ENCODE data around the gene TEX29. TPM values are rescaled to one million over a fixed set of nuclear protein-coding genes. Genes with fewer than 3 reads are reported as not detected.
A peak's percentile ranks its signal among the peaks of the same experiment; 100 is the strongest.

TEX29 gene
- total RNA-seq, 1 experiment from 2014 or later: 0.68 TPM

DNA sequence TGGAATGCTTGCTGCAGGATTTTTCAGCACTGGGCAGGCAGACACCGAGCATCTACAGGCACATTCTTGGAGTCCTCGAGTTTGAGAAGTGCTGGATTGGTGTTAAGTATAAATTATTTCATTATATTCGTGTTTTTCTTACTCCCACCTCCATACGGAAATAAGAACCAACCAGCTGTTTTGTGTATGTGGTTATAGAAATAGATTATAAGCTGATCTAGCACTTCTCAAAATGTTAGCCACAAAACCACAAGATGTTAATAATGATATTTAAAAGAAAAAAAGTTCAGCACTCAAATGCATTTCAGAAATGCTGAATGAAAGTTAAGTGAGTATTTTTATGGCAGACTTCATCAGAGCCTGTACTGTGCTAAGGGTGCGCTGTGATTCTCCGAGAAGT is 24.0 kb upstream of the TEX29 start (continued):
- no peak for TF ChIP-seq FOXP4 (CRISPR knock-in tag; IDR thresholded peaks at IDR 0.05)

DNA sequence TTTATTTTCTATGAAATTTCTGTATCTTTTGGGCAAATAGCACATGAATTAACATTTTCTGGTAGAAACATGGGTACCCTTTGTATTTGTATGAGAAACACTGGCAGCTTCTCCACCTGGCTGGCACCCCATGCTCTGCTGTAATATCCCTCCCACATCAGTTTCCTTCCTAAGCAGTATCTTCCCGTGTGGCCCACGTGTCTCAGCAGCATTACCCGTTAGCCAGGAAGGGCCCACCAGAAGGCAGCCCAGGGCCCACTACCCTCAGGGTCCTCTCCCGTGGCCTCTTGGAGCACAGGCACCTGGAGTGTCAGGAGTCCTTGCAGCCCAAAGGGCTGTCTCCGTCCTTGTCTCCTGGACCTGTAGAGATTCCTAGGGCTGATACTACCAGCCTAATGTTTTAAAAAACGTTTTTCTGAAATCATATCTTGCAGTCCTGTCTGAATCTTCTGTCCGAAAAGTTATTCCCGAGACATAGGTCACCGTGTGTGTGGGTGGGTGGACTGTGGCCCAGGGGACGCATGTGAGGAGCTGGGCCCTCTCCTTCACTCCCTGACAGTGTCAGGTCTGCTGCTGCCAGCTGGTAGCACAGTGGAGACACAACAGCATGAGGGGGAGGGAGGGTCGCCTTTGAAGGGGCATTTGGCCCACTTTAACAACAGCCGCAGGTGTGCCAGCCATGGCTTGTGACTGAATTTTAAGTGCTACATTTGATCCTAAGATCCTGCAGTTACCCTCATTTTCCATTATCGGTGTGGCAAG is 22.0 kb upstream of the TEX29 start:
- no peak for ATAC-seq
- Mint-ChIP-seq H3K4me1 (no peaks in the 10 kb centered on the region), H3K4me3 (no peak overlapping the region), H3K36me3 (peaks cover 31% of the 10 kb centered on the region), H3K27ac (0 out of 2 replicates have a peak overlapping the region, but pooled peaks have one; percentile 42), H3K27me3 (ENCODE audit: low read depth) (no peaks in the 10 kb centered on the region), H3K9me3 (no peaks in the 10 kb centered on the region)
- no peak for TF ChIP-seq ZNF138 (CRISPR knock-in tag; conservative IDR thresholded peaks at IDR 0.05)
- no peak for TF ChIP-seq NR2C2 (CRISPR knock-in tag; IDR thresholded peaks at IDR 0.05)
- TF ChIP-seq ZBTB43 (CRISPR knock-in tag; IDR thresholded peaks at IDR 0.05): no peak
- TF ChIP-seq ZNF317 (CRISPR knock-in tag; IDR thresholded peaks at IDR 0.05; ENCODE audit: borderline replicate concordance, low read depth): no peak
- TF ChIP-seq ZNF219 (CRISPR knock-in tag; IDR thresholded peaks at IDR 0.05; ENCODE audit: borderline replicate concordance): no peak
- TF ChIP-seq FOXK1 (CRISPR knock-in tag; IDR thresholded peaks at IDR 0.05): no peak
- TF ChIP-seq PRRX2 (CRISPR knock-in tag; IDR thresholded peaks at IDR 0.05): no peak
- TF ChIP-seq JAZF1 (CRISPR knock-in tag; IDR thresholded peaks at IDR 0.05): no peak
- TF ChIP-seq GTF2I (CRISPR knock-in tag; conservative IDR thresholded peaks at IDR 0.05): no peak
- DNase-seq (ENCODE audit: low spot score): no peak
- POLR2A ChIA-PET: no interaction called here
- CTCF ChIA-PET: interaction anchor here (0.6 kb wide), 1 partner anchor 171 kb away, joined by 3 read pairs; no protein-coding TSS in a partner anchor

DNA sequence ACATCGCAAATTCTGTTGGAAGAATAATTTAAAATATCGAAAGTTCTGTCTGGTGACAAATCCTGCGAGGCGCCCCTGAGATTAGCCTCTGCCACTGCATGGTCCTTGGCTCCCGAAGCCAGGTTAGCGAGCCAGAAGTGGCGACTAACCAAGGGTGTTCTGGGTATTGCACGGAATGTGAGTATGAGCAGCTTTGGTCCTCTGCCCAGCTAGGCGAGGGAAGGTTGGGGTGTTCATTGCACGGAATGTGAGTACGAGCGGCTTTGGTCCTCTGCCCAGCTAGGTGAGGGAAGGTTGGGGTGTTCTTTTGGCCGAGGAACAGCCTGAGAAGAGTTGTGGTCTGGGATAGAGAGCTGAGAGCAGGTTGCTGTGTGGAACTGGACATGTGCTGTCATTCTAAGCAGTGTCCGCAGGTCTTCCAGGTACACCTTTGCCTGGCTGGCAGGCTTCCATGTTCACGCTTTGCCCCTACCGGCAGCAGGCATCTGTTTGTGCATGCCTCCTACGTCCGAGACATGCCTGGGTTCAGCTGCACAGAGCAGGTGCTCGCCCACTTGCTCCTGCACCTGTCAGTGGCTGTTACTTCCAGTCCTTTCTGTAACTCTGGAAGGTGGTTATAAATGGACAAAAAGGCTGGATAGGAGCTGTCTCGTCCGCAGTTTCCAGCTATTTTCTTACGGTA is 18.3 kb upstream of the TEX29 start:
- TF ChIP-seq TEAD1 (CRISPR knock-in tag; IDR thresholded peaks at IDR 0.05) (no peak), RELA (CRISPR knock-in tag; IDR thresholded peaks at IDR 0.05; ENCODE audit: borderline replicate concordance) (no peak), SMAD4 (CRISPR knock-in tag; IDR thresholded peaks at IDR 0.05) (no peak), MAX (CRISPR knock-in tag; IDR thresholded peaks at IDR 0.05) (no peak), ZNF232 (CRISPR knock-in tag; IDR thresholded peaks at IDR 0.05) (no peak), ZNF423 (CRISPR knock-in tag; IDR thresholded peaks at IDR 0.05) (no peak)
- no peak for DNase-seq (ENCODE audit: low spot score)
- Mint-ChIP-seq H3K4me1 (no peaks in the 10 kb centered on the region), H3K27me3 (ENCODE audit: low read depth) (no peaks in the 10 kb centered on the region), H3K9me3 (peaks cover 6% of the 10 kb centered on the region), H3K36me3 (peaks cover 60% of the 10 kb centered on the region), H3K27ac (no peak overlapping the region), H3K4me3 (no peak overlapping the region)
- POLR2A ChIA-PET: no interaction called here
- CTCF ChIA-PET: no interaction called here
- ATAC-seq: no peak

- Mint-ChIP-seq H3K9me3 (peaks cover 12% of the 10 kb centered on the region), H3K4me3 (no peak overlapping the region), H3K27ac (no peak overlapping the region), H3K27me3 (ENCODE audit: low read depth) (no peaks in the 10 kb centered on the region), H3K36me3 (peaks cover 67% of the 10 kb centered on the region), H3K4me1 (no peaks in the 10 kb centered on the region)
- CTCF ChIA-PET: no interaction called here
- POLR2A ChIA-PET: no interaction called here
- DNase-seq (ENCODE audit: low spot score): no peak
- no peak for ATAC-seq
- no peak for TF ChIP-seq ZMAT4 (CRISPR knock-in tag; IDR thresholded peaks at IDR 0.05)
- TF ChIP-seq ATF1 (CRISPR knock-in tag; IDR thresholded peaks at IDR 0.05): no peak
- TF ChIP-seq, protein P1, sequence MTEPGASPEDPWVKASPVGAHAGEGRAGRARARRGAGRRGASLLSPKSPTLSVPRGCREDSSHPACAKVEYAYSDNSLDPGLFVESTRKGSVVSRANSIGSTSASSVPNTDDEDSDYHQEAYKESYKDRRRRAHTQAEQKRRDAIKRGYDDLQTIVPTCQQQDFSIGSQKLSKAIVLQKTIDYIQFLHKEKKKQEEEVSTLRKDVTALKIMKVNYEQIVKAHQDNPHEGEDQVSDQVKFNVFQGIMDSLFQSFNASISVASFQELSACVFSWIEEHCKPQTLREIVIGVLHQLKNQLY (CRISPR knock-in tag; IDR thresholded peaks at IDR 0.05): no peak
- TF ChIP-seq, protein P2, sequence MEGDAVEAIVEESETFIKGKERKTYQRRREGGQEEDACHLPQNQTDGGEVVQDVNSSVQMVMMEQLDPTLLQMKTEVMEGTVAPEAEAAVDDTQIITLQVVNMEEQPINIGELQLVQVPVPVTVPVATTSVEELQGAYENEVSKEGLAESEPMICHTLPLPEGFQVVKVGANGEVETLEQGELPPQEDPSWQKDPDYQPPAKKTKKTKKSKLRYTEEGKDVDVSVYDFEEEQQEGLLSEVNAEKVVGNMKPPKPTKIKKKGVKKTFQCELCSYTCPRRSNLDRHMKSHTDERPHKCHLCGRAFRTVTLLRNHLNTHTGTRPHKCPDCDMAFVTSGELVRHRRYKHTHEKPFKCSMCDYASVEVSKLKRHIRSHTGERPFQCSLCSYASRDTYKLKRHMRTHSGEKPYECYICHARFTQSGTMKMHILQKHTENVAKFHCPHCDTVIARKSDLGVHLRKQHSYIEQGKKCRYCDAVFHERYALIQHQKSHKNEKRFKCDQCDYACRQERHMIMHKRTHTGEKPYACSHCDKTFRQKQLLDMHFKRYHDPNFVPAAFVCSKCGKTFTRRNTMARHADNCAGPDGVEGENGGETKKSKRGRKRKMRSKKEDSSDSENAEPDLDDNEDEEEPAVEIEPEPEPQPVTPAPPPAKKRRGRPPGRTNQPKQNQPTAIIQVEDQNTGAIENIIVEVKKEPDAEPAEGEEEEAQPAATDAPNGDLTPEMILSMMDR (IDR thresholded peaks at IDR 0.05): no peak
- no peak for TF ChIP-seq HMGA2 (CRISPR knock-in tag; IDR thresholded peaks at IDR 0.05)
- TF ChIP-seq, protein P3, sequence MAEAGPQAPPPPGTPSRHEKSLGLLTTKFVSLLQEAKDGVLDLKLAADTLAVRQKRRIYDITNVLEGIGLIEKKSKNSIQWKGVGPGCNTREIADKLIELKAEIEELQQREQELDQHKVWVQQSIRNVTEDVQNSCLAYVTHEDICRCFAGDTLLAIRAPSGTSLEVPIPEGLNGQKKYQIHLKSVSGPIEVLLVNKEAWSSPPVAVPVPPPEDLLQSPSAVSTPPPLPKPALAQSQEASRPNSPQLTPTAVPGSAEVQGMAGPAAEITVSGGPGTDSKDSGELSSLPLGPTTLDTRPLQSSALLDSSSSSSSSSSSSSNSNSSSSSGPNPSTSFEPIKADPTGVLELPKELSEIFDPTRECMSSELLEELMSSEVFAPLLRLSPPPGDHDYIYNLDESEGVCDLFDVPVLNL (CRISPR knock-in tag; IDR thresholded peaks at IDR 0.05; ENCODE audit: borderline replicate concordance, low read depth): no peak
- TF ChIP-seq ZNF396 (CRISPR knock-in tag; IDR thresholded peaks at IDR 0.05; ENCODE audit: borderline replicate concordance): no peak
Measured at GRCh38 chr13:111303559-111303958, 16.9 kb upstream of the TEX29 start.
